HCT116 (cell line): ENCODE results near the gene DAZAP2. TPM values are rescaled to one million over a fixed set of nuclear protein-coding genes. Genes with fewer than 3 reads are reported as not detected.

ENCODE experiments used
- ATAC-seq: fragments of 200-7000 bp; cut with Tn5 transposase; 2 replicates; pipeline ENCODE4 v1.9.1; 2020; ENCODE audit warnings: mild to moderate bottlenecking, moderate library complexity
- BruUV-seq: library from RNA; stranded (reverse); fragments of 400-500 nt; replicated peaks from 2 replicates; lab custom pipeline; 2021; lab: Mats Ljungman, UMichigan
- CTCF ChIA-PET: fragments of 300-600 bp; sonication (Branson Sonifier 250); formaldehyde crosslinking; loops from one replicate; lab custom pipeline; 2021; ENCODE audit warnings: antibody characterized with exemption; lab: Charles Lee
- POLR2A ChIA-PET: fragments of 300-600, 350-600 bp; sonication (Branson Sonifier 250); formaldehyde crosslinking; loops from one replicate; lab custom pipeline; 2021; ENCODE audit warnings: antibody characterized with exemption; lab: Charles Lee
- RAD21 ChIA-PET, 2 experiments: fragments of 300-600 bp; sonication (Branson Sonifier 250); formaldehyde crosslinking; loops; one replicate each; lab custom pipeline; 2023; ENCODE audit warnings: low total read pairs in 2 of 2; ENCODE audit not compliant: uncharacterized antibody in 2 of 2, unreplicated experiment in 2 of 2, low non-redundant PET in 1 of 2; lab: Charles Lee
- DNase-seq: peaks from one replicate; pipeline ENCODE4 v3.0.0-alpha.2; 2010; ENCODE audit warnings: low read depth, low spot score
- H2AFZ ChIP-seq: fragments of 200-600 bp; shearing (Covaris generic), sonication (generic); 2 replicates; pipeline ENCODE4 v1.6.1; 2017; ENCODE audit warnings: low read depth, mixed run types, mixed read lengths, antibody characterized with exemption, low read length; ENCODE audit not compliant: poor library complexity, severe bottlenecking
- H3K27ac ChIP-seq: 2 replicates; pipeline ENCODE4 v1.5.1; 2012; ENCODE audit warnings: low read depth, low read length
- H3K27me3 ChIP-seq: fragments of 200-600 bp; sonication (generic); 2 replicates; pipeline ENCODE4 v1.6.1; 2016; ENCODE audit warnings: mixed run types, low read length, mixed read lengths; ENCODE audit not compliant: insufficient read depth
- H3K36me3 ChIP-seq, 2 experiments: fragments of 200-500 bp in 1 of 2; fragments of 200-600 bp in 1 of 2; sonication (Bioruptor generic) in 1 of 2; sonication (generic) in 1 of 2; 2 replicates each; pipeline versions ENCODE4 v1.5.1 to v1.6.1; 2014 to 2016; ENCODE audit warnings: low read length in 2 of 2, inconsistent platforms in 1 of 2, mixed read lengths in 1 of 2, mixed run types in 1 of 2; ENCODE audit not compliant: insufficient read depth in 2 of 2, control insufficient read depth in 1 of 2
- H3K4me1 ChIP-seq, 2 experiments: fragments of 200-600 bp in 1 of 2; sonication (generic) in 1 of 2; 2 replicates each; pipeline versions ENCODE4 v1.5.1 to v1.6.1; 2012 to 2017; ENCODE audit warnings: low read length in 2 of 2, inconsistent platforms in 1 of 2, mild to moderate bottlenecking in 1 of 2, mixed read lengths in 1 of 2, mixed run types in 1 of 2, moderate library complexity in 1 of 2; ENCODE audit not compliant: insufficient read depth in 2 of 2, control insufficient read depth in 1 of 2
- H3K4me2 ChIP-seq: fragments of 200-600 bp; sonication (generic); 2 replicates; pipeline ENCODE4 v1.6.1; 2017; ENCODE audit warnings: mixed run types, low read length, mixed read lengths
- H3K4me3 ChIP-seq, 2 experiments: fragments of 200-600 bp in 1 of 2; sonication (generic) in 1 of 2; replicated peaks in 1 of 2; 2 replicates each; pipeline ENCODE4 v1.5.1; 2011 to 2016; ENCODE audit warnings: low read length in 2 of 2, control low read depth in 1 of 2, low read depth in 1 of 2, mild to moderate bottlenecking in 1 of 2, mixed read lengths in 1 of 2, mixed run types in 1 of 2
- H3K79me2 ChIP-seq: fragments of 200-600 bp; sonication (generic); 2 replicates; pipeline ENCODE4 v1.6.1; 2017; ENCODE audit warnings: mild to moderate bottlenecking, mixed run types, low read length, moderate library complexity, mixed read lengths; ENCODE audit not compliant: insufficient read depth
- H3K9ac ChIP-seq: fragments of 200-600 bp; sonication (generic); 2 replicates; pipeline ENCODE4 v1.6.1; 2016; ENCODE audit warnings: low read length, mixed read lengths
- H3K9me2 ChIP-seq: fragments of 200-600 bp; sonication (generic), shearing (Covaris generic); 2 replicates; pipeline ENCODE4 v1.6.1; 2017; ENCODE audit warnings: mixed run types, mild to moderate bottlenecking, moderate library complexity; ENCODE audit not compliant: insufficient read depth
- H3K9me3 ChIP-seq, 2 experiments: fragments of 200-500 bp in 1 of 2; fragments of 200-600 bp in 1 of 2; sonication (Bioruptor generic) in 1 of 2; sonication (generic) in 1 of 2; 2 replicates each; pipeline ENCODE4 v1.6.1; 2014 to 2017; ENCODE audit warnings: low read length in 2 of 2, mixed read lengths in 2 of 2, inconsistent platforms in 1 of 2, low read depth in 1 of 2, mild to moderate bottlenecking in 1 of 2, mixed run types in 1 of 2, moderate library complexity in 1 of 2; ENCODE audit not compliant: control insufficient read depth in 1 of 2, insufficient read depth in 1 of 2
- H4K20me1 ChIP-seq: fragments of 200-600 bp; sonication (generic), shearing (Covaris generic); 2 replicates; pipeline ENCODE4 v1.6.1; 2017; ENCODE audit warnings: mixed run types, mild to moderate bottlenecking, moderate library complexity; ENCODE audit not compliant: insufficient read depth
- CBX3 ChIP-seq: IDR thresholded peaks from 2 replicates; pipeline ENCODE4 v1.6.1; 2012; ENCODE audit warnings: low read depth
- CEBPB ChIP-seq: IDR thresholded peaks from 2 replicates; pipeline ENCODE4 v1.6.1; 2012; ENCODE audit warnings: low read depth
- EZH2phosphoT487 ChIP-seq: fragments of 200-600 bp; IDR thresholded peaks from 2 replicates; pipeline ENCODE4 v1.6.1; 2018; ENCODE audit warnings: antibody characterized with exemption, borderline replicate concordance
- FOSL1 ChIP-seq: IDR thresholded peaks from 2 replicates; pipeline ENCODE4 v1.6.1; 2012; ENCODE audit warnings: low read depth
- POLR2AphosphoS5 ChIP-seq: IDR thresholded peaks from 2 replicates; pipeline ENCODE4 v1.6.1; 2011; ENCODE audit warnings: mild to moderate bottlenecking, low read depth, low read length, moderate library complexity
- RAD21 ChIP-seq: IDR thresholded peaks from 2 replicates; pipeline ENCODE4 v1.6.1; 2012; ENCODE audit warnings: low read depth, mild to moderate bottlenecking
- SRF ChIP-seq: IDR thresholded peaks from 2 replicates; pipeline ENCODE4 v1.6.1; 2012; ENCODE audit warnings: low read depth
- TCF7L2 ChIP-seq: IDR thresholded peaks from 2 replicates; pipeline ENCODE4 v1.7.0; 2011; ENCODE audit warnings: borderline replicate concordance, inconsistent platforms; ENCODE audit not compliant: insufficient read depth, insufficient read length; ENCODE audit errors: extremely low read depth
- YY1 ChIP-seq: IDR thresholded peaks from 2 replicates; pipeline ENCODE4 v1.6.1; 2011; ENCODE audit warnings: low read length, low read depth, moderate library complexity, mild to moderate bottlenecking; ENCODE audit not compliant: insufficient replicate concordance; ENCODE audit errors: extremely low read depth
- ZNF274 ChIP-seq: fragments of 200-500 bp; sonication (Bioruptor generic); IDR thresholded peaks from 2 replicates; pipeline ENCODE4 v1.6.1; 2014; ENCODE audit warnings: mild to moderate bottlenecking, low read depth, low read length, inconsistent platforms
- intact Hi-C: fragments of 100-400 bp; cut with micrococcal nuclease; formaldehyde crosslinking; loops from 2 replicates; pipeline ENCODE4 v1.10.0; 2022
- total RNA-seq: library from RNA; stranded (reverse); gene quantifications from one replicate; pipeline ENCODE4 v1.2.1, GENCODE V29; 2021; ENCODE audit not compliant: unreplicated experiment
- TF ChIP-seq, protein P1 (sequence below): IDR thresholded peaks from 2 replicates; pipeline ENCODE4 v1.6.1; 2011; ENCODE audit warnings: mild to moderate bottlenecking, low read length, moderate library complexity; ENCODE audit not compliant: insufficient replicate concordance; ENCODE audit errors: extremely low read depth
- TF ChIP-seq, protein P2 (sequence below): IDR thresholded peaks from 2 replicates; pipeline ENCODE4 v1.6.1; 2012
- TF ChIP-seq, protein P3 (sequence below): IDR thresholded peaks from 2 replicates; pipeline ENCODE4 v1.6.1; 2012; ENCODE audit warnings: low read depth
- TF ChIP-seq, protein P4 (sequence below), 3 experiments: fragments of 200-600 bp in 1 of 3; sonication (generic) in 1 of 3; IDR thresholded peaks in 2 of 3; conservative IDR thresholded peaks in 1 of 3; 2 replicates each; pipeline ENCODE4 v1.5.1; 2012 to 2017; ENCODE audit warnings: low read depth in 2 of 3, low read length in 2 of 3, antibody characterized with exemption in 1 of 3, borderline replicate concordance in 1 of 3, control low read depth in 1 of 3, mild to moderate bottlenecking in 1 of 3, mixed read lengths in 1 of 3, mixed run types in 1 of 3, moderate library complexity in 1 of 3; ENCODE audit not compliant: insufficient read depth in 1 of 3

Gene DAZAP2
- total RNA-seq, 1 experiment from 2014 or later: 157 TPM

DNA sequence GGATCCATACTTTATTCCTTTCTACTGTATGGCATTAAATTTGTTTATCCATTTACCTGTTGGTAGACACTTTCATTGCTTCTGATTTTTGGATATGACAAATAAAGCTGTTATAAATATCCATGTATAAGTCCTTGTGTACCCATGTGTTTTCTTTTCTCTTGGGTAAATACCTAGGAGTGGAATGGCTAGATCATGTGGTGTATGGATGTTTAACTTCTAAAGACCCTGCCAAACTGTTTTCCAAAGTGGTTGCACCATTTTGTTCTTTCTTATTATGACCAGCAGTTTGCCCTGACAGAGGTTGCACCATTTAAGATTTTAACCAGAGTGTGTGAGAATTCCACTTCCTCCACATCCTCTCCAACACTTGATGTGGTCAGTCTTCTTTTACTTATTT is 6.0 kb upstream of the DAZAP2 start (continued):
- TF ChIP-seq, protein P1, sequence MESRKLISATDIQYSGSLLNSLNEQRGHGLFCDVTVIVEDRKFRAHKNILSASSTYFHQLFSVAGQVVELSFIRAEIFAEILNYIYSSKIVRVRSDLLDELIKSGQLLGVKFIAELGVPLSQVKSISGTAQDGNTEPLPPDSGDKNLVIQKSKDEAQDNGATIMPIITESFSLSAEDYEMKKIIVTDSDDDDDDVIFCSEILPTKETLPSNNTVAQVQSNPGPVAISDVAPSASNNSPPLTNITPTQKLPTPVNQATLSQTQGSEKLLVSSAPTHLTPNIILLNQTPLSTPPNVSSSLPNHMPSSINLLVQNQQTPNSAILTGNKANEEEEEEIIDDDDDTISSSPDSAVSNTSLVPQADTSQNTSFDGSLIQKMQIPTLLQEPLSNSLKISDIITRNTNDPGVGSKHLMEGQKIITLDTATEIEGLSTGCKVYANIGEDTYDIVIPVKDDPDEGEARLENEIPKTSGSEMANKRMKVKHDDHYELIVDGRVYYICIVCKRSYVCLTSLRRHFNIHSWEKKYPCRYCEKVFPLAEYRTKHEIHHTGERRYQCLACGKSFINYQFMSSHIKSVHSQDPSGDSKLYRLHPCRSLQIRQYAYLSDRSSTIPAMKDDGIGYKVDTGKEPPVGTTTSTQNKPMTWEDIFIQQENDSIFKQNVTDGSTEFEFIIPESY: no peak
- no peak for TF ChIP-seq POLR2AphosphoS5
- no peak for TF ChIP-seq ZNF274

DNA sequence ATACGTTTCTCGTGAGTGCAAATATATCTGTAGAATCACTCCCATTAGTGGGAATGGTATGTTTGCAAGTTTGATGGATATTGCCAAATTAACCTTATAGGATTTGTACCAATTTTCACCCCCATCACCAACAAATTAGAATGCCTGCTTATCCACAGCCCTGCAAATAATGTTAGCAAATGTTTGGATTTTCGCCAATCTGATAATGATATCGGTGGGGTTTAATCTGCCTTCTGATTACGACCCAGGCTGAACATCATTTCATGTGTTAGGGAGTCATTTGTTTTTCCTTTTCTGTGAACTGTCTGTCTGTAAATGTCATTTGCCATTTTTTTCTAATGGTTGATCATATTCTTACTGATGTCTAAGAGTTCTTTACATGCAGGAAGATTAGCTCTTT is 4.1 kb upstream of the DAZAP2 start:
- H3K4me1 ChIP-seq: peaks cover 7 to 8% of the 10 kb centered on the region in 2 experiments
- no peaks in the 10 kb centered on the region for H3K9me3 ChIP-seq
- no peak overlapping the region for H3K9ac ChIP-seq
- peaks cover 6% of the 10 kb centered on the region for H3K79me2 ChIP-seq
- intact Hi-C loops: no loop called here
- RAD21 ChIA-PET: no interaction called here
- H3K27ac ChIP-seq: no peak overlapping the region
- no peaks in the 10 kb centered on the region for H3K9me2 ChIP-seq
- CTCF ChIA-PET: no interaction called here
- H3K36me3 ChIP-seq: no peaks in the 10 kb centered on the region
- H2AFZ ChIP-seq: no peak overlapping the region
- H3K4me3 ChIP-seq: no peak overlapping the region
- DNase-seq (no peak), ATAC-seq (no peak)
- no peaks in the 10 kb centered on the region for H3K27me3 ChIP-seq
- POLR2A ChIA-PET: no interaction called here
- no peaks in the 10 kb centered on the region for H4K20me1 ChIP-seq
- H3K4me2 ChIP-seq: no peak overlapping the region
- no TSS peak for BruUV-seq
- TF ChIP-seq, protein P2, sequence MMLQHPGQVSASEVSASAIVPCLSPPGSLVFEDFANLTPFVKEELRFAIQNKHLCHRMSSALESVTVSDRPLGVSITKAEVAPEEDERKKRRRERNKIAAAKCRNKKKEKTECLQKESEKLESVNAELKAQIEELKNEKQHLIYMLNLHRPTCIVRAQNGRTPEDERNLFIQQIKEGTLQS: no peak
- TF ChIP-seq CBX3 (no peak), YY1 (no peak), ZNF274 (no peak), TCF7L2 (no peak), POLR2AphosphoS5 (no peak), CEBPB (no peak), SRF (no peak), RAD21 (no peak), EZH2phosphoT487 (no peak), FOSL1 (no peak)
- TF ChIP-seq, protein P1: no peak
- TF ChIP-seq, protein P3, sequence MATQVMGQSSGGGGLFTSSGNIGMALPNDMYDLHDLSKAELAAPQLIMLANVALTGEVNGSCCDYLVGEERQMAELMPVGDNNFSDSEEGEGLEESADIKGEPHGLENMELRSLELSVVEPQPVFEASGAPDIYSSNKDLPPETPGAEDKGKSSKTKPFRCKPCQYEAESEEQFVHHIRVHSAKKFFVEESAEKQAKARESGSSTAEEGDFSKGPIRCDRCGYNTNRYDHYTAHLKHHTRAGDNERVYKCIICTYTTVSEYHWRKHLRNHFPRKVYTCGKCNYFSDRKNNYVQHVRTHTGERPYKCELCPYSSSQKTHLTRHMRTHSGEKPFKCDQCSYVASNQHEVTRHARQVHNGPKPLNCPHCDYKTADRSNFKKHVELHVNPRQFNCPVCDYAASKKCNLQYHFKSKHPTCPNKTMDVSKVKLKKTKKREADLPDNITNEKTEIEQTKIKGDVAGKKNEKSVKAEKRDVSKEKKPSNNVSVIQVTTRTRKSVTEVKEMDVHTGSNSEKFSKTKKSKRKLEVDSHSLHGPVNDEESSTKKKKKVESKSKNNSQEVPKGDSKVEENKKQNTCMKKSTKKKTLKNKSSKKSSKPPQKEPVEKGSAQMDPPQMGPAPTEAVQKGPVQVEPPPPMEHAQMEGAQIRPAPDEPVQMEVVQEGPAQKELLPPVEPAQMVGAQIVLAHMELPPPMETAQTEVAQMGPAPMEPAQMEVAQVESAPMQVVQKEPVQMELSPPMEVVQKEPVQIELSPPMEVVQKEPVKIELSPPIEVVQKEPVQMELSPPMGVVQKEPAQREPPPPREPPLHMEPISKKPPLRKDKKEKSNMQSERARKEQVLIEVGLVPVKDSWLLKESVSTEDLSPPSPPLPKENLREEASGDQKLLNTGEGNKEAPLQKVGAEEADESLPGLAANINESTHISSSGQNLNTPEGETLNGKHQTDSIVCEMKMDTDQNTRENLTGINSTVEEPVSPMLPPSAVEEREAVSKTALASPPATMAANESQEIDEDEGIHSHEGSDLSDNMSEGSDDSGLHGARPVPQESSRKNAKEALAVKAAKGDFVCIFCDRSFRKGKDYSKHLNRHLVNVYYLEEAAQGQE: no peak
- TF ChIP-seq, protein P4, sequence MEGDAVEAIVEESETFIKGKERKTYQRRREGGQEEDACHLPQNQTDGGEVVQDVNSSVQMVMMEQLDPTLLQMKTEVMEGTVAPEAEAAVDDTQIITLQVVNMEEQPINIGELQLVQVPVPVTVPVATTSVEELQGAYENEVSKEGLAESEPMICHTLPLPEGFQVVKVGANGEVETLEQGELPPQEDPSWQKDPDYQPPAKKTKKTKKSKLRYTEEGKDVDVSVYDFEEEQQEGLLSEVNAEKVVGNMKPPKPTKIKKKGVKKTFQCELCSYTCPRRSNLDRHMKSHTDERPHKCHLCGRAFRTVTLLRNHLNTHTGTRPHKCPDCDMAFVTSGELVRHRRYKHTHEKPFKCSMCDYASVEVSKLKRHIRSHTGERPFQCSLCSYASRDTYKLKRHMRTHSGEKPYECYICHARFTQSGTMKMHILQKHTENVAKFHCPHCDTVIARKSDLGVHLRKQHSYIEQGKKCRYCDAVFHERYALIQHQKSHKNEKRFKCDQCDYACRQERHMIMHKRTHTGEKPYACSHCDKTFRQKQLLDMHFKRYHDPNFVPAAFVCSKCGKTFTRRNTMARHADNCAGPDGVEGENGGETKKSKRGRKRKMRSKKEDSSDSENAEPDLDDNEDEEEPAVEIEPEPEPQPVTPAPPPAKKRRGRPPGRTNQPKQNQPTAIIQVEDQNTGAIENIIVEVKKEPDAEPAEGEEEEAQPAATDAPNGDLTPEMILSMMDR (IDR thresholded peaks at IDR 0.05 in 2 of 3, conservative IDR thresholded peaks at IDR 0.05 in 1 of 3; ENCODE audit: borderline replicate concordance in 1 of 3, insufficient read depth in 1 of 3, low read depth in 2 of 3, low read length in 2 of 3): no peak
